SHP77 (cell line): Measurements from ENCODE around the gene BLM.
"Not testable (repeated sequence)": the region's sequence is repeated elsewhere in the genome, so short reads cannot be mapped to it uniquely, and the experiment has no call there.

Experiments used
- DNase-seq, 2 experiments: peaks; one replicate each; lab custom pipeline; 2025; lab: John Stamatoyannopoulos, UW

The BLM gene

DNA sequence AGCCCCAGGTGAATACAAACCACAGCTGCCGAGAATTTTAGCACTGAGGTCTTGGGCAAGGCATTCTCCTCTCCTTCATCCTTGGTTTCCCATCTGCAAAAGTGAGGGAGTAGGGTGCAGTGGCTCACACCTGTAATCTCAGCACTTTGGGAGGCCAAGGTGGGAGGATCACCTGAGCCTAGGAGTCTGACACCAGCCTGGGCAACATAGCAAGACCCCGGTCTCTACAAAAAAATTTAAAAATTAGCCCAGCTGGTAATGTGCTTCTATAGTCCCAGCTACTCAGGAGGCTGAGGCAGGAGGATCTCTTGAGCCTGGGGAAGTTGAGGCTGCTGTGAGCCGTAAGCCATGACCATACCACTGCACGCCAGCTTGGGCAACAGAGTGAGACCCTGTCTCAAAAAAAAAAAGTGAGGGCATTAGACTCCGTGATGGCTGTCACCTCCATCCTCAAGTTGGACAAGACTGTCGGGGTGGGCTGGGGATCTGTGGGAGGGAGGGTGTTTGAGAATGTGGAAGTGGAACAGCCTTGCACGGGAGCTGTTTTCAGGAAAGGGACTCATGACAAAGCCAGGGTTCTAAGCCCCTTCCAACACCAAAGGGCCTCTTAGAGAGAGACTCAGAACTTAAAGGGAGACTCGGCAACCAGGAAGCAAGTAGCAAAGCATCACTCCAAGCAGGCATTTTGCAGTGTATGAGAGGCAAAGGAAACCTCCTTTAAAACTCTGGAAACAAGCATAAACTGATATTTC lies 105.2 kb downstream of the BLM start:
- DNase-seq = no peak

GRCh38 chr15:90823455-90823974 lies 106.4 kb downstream of the BLM start:
- DNase-seq = no peak

- DNase-seq = not testable (repeated sequence)
Observed at GRCh38 chr15:90825115-90825899, 108.2 kb downstream of the BLM start.

- not testable (repeated sequence) for DNase-seq
Observed at GRCh38 chr15:90826206-90826885, 109.2 kb downstream of the BLM start.

DNA sequence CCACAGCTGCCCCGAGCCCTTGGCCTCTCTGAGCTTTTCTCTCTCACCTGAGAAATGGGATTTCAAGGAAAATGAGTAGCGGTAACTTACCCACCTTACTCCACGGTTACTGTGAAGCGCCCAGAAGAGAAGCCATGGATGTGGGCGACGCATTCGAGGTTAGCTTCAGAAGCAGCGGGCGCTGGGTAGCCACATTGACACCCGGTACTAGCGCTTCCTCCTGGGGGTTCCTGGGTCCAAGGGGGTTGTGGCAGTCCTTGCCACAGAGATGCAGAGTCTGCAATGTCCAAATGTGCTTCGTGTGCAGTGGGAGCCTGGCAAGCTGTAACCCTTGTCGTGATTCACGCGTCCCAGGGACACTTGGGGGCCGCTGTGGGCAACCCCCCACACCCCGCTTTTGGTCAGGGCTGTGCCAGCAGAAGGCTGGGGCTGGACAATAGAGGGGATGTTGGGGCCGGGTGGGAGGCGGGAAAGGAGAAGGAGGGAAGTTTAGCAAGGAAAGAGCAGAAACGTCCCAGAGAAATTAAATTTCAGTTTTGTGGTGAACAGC lies 109.8 kb downstream of the BLM start:
- DNase-seq = no peak

- no peak for DNase-seq
Observed at GRCh38 chr15:90828111-90828510, 111.0 kb downstream of the BLM start.

DNA sequence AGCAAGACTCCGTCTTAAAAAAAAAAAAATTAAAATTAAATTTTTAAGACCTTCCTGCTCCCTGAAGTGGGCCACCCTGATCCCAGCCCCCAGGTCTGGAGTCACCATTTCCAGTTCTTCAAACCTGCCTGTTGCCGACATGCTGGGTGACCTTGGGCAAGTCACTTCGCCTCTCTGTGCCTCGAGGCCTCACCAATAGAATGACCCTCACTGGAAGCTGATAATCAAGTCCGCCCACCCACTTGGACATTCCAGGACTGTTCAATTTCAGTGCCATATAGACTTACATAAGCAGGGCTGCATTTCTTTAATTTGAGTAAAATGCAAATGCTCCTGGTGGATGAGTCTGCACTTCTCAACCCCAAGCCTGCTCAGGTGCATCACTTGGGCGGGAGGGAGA lies 112.0 kb downstream of the BLM start:
- DNase-seq = no peak

- DNase-seq = no peak
Observed at GRCh38 chr15:90829942-90830440, 112.8 kb downstream of the BLM start.

GRCh38 chr15:90834626-90835025 lies 117.5 kb downstream of the BLM start:
- no peak for DNase-seq

DNA sequence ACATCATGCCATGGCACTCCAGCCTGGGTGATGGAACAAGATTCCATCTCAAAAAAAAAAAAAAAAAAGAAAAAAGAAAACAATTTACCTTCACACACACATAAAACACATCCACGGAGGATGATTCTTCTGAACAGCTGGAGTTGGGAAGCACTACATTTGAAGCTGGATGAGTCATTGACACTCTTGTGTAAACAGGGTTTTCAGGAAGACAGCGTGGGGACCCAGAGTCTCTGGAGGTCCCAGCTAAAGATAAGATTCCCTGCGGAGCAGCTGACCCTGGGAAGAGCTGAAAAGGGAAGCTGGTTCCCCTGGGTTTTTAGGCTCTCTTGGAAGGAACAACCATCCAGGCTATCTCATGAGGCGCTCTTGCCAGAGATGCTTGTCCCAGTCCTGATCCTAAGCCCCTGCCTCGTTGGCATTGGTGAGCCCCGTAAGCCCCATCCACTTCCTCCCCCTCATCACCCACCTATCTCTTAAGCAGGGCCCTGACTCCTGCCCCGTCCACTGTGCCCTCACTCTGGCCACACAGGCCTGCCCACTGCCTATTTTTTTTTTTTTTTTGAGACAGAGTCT lies 119.2 kb downstream of the BLM start:
- peak; percentile 24 to 36 for DNase-seq

GRCh38 chr15:90837094-90837493 lies 119.9 kb downstream of the BLM start:
- no peak for DNase-seq

- no peak for DNase-seq
Observed at GRCh38 chr15:90838139-90838538, 121.0 kb downstream of the BLM start.

GRCh38 chr15:90838544-90838943 lies 121.4 kb downstream of the BLM start:
- no peak for DNase-seq

GRCh38 chr15:90839187-90840071 lies 122.3 kb downstream of the BLM start:
- no peak for DNase-seq

- no peak for DNase-seq
Observed at GRCh38 chr15:90840157-90840855, 123.2 kb downstream of the BLM start.

GRCh38 chr15:90840954-90841353 lies 123.8 kb downstream of the BLM start:
- DNase-seq = no peak

DNA sequence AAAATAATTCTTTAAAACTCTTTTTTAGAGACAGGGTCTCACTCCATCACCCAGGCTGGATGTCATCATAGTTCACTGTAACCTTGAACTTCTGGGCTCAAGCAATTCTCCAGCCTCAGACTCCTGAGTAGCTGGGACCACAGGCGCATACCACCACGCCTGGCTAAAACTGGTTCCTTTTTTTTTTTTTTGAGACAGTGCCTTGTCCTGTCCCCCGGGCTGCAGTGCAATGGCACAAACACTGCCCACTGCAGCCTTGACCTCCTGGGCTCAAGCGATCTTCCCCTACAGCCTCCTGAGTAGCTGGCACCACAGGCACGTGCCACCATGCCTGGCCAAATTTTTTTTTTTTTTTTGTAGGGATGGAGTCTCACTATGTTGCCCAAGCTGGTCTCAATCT lies 127.5 kb downstream of the BLM start:
- no peak for DNase-seq

- DNase-seq = peak; percentile 24 to 54
Observed at GRCh38 chr15:90845201-90845949, 128.2 kb downstream of the BLM start.

DNA sequence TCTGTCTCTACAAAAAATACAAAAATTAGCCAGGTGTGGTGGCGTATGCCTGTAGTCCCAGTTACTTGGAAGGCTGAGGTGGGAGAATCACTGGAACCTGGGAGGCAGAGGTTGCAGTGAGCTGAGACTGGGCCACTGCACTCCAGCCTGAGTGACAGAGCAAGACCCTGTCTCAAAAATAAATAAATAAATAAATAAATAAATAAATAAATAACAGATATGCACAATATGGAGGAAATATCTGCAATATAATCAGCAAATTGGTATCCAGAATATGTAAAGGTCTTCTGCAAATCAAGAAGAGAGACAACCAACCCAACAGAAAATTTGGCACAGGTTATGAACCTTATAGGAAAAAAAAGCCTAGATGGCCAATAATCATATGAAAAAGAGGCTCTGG lies 132.3 kb downstream of the BLM start:
- DNase-seq = not testable (repeated sequence)
